ENCODE measurements around the gene PRR33.

DNA sequence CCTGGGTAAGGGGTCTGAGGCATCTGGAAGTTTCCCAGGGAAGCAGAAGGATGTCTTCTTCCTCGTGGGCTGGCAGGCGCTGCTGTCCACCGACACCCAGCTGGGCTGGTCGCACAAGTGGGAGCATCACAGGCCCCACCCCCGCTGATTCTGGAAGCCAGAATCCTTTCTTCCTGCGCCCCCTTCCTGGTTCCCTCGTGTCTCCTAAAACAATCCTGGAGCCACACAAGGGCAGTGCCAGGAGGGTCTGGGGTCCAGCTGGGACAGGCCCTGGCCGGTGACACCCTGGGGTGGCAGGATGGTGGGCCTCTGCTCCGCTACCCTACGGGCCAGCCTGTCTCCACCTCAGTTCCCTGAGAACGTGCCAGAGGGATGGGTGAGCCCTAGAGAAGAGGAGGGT, 34.6 kb downstream of the PRR33 start:
- TF ChIP-seq, protein P1, sequence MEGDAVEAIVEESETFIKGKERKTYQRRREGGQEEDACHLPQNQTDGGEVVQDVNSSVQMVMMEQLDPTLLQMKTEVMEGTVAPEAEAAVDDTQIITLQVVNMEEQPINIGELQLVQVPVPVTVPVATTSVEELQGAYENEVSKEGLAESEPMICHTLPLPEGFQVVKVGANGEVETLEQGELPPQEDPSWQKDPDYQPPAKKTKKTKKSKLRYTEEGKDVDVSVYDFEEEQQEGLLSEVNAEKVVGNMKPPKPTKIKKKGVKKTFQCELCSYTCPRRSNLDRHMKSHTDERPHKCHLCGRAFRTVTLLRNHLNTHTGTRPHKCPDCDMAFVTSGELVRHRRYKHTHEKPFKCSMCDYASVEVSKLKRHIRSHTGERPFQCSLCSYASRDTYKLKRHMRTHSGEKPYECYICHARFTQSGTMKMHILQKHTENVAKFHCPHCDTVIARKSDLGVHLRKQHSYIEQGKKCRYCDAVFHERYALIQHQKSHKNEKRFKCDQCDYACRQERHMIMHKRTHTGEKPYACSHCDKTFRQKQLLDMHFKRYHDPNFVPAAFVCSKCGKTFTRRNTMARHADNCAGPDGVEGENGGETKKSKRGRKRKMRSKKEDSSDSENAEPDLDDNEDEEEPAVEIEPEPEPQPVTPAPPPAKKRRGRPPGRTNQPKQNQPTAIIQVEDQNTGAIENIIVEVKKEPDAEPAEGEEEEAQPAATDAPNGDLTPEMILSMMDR (conservative IDR thresholded peaks at IDR 0.05; ENCODE audit: low read depth, low read length), result no peak
- no peak for TF ChIP-seq EZH2phosphoT487 (IDR thresholded peaks at IDR 0.05; ENCODE audit: borderline replicate concordance, low read length)
- no peak for TF ChIP-seq EZH2 (IDR thresholded peaks at IDR 0.05; ENCODE audit: low read length, unreplicated experiment)
